ENCODE results near the gene OTUD4. TPM values are rescaled to one million over a fixed set of nuclear protein-coding genes. Genes with fewer than 3 reads are reported as not detected.

The OTUD4 gene, protein sequence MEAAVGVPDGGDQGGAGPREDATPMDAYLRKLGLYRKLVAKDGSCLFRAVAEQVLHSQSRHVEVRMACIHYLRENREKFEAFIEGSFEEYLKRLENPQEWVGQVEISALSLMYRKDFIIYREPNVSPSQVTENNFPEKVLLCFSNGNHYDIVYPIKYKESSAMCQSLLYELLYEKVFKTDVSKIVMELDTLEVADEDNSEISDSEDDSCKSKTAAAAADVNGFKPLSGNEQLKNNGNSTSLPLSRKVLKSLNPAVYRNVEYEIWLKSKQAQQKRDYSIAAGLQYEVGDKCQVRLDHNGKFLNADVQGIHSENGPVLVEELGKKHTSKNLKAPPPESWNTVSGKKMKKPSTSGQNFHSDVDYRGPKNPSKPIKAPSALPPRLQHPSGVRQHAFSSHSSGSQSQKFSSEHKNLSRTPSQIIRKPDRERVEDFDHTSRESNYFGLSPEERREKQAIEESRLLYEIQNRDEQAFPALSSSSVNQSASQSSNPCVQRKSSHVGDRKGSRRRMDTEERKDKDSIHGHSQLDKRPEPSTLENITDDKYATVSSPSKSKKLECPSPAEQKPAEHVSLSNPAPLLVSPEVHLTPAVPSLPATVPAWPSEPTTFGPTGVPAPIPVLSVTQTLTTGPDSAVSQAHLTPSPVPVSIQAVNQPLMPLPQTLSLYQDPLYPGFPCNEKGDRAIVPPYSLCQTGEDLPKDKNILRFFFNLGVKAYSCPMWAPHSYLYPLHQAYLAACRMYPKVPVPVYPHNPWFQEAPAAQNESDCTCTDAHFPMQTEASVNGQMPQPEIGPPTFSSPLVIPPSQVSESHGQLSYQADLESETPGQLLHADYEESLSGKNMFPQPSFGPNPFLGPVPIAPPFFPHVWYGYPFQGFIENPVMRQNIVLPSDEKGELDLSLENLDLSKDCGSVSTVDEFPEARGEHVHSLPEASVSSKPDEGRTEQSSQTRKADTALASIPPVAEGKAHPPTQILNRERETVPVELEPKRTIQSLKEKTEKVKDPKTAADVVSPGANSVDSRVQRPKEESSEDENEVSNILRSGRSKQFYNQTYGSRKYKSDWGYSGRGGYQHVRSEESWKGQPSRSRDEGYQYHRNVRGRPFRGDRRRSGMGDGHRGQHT
- 62.1 TPM for total RNA-seq

DNA sequence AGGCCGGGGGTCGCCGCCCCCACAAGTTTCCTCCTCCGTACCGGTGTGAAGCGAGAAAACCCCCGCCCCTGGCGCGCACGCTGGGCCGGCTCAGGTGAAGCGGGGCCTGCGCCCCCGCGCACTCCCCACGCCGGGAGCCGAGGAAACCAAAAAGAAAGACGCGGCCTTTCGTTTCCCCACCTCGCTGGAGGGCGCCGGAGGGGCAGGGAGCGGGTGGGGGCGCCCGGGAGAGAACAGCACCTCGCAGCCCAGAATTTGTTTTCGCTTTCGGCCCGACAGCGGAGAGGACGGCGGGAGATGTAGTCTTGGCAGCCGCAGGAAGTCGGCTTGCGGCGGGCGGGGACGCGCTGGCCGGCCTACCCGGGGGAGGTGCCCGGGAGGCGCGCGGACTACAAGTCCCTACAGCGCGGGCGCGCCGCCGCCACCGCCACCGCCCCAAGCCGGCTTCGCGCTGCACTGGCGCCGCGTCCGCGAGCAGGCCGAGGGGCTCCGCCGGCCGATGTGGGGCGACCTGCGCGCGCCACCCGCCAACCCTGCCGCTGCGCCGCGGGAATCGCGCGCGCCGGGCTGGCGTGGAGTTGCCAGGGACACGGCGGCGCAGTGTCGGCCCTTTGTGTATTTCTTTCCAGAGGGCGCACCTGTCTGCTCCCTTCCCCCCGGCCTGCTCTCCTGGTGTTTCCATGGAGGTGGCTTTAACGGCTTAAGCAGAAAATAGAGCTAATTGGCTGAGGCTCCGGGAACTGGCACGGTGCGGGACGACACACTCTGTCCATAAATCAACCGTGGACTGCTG, at the start of gene OTUD4:
Gene OTUD4, minus strand, starts transcription at position 292 of the 793 bp plus-strand sequence. CDS start 616 bp downstream, outside the sequence.

DNA sequence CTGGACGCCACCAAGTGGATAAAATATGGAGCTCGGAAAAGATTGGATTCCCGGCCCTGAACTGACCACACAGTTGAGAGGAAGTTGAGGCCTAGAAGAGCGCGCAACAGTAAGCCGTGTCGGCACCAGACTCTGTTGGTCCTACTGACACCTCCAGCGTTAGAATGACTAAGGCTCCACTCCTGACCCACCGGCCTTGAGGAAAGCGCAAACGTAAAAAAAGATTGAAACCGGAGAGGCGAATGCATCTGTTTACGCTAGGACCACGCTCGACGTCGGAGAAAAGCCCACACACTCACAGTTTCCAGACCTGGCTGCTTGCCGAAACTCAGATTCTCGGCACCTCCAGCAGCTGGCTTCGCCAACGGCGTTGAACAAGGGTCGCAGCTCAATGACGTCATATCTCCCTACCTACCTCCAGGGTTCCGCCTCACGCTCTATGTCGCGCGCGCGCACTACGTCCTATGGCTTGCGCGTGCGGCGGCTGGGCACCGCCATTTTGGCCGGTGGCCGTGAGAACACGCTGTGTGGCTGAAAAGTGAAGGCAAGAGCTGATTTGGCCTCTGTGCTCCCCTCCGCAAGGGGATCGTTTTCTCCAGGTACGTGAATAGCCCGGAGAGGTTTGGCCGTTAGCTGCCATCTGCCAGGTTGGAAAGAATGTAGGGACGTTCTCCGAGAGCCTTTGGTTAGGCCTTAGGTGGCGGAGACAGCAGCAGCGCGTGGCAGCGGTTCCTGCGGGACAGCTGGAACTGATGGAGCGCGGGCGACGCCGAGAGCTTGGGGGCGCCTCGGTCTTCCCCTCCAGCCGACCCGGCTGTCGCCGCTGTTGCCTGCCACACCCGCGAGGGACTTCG, 82.3 kb downstream of the OTUD4 start, which contains the start of the genes ABCE1 and ANAPC10:
Gene ABCE1, plus strand, starts transcription at position 491 of the 854 bp plus-strand sequence. CDS start 6,102 bp downstream, outside the sequence.
Gene ANAPC10, minus strand, starts transcription at position 376 of the 854 bp plus-strand sequence. CDS start 2,097 bp downstream, outside the sequence.

Small RNA genes lying within 50 kb of the gene (small RNA-seq; reads per million reads assigned to genes)
- gene RF00019 (ENCODE audit: low replicate concordance), result not detected

Other genes with a start within 250 kb of the OTUD4 start
- 31.9 TPM for gene ANAPC10, start 82.4 kb downstream of the OTUD4 start, total RNA-seq
- 94.0 TPM for gene ABCE1, start 82.3 kb downstream of the OTUD4 start, total RNA-seq